Bronchial epithelial cell (primary cell): Measurements from ENCODE around the gene GPC1. TPM values are rescaled to one million over a fixed set of nuclear protein-coding genes. Genes with fewer than 3 reads are reported as not detected.
A peak's percentile ranks its signal among the peaks of the same experiment; 100 is the strongest.

Experiments
- DNase-seq: peaks from one replicate; pipeline ENCODE4 v3.0.0-alpha.2; 2010; ENCODE audit warnings: low read depth
- FAIRE-seq: peaks from 2 replicates; lab custom pipeline; 2011; peaks lifted over from hg19 to GRCh38; lab: Jason Lieb, UNC
- H3K27me3 ChIP-seq: 2 replicates; pipeline ENCODE4 v1.5.1; 2011; ENCODE audit warnings: low read length; ENCODE audit not compliant: control insufficient read depth, insufficient read depth
- H3K36me3 ChIP-seq: 2 replicates; pipeline ENCODE4 v1.5.1; 2011; ENCODE audit warnings: low read length; ENCODE audit not compliant: control insufficient read depth, insufficient read depth
- H3K4me3 ChIP-seq: 2 replicates; pipeline ENCODE4 v1.5.1; 2011; ENCODE audit warnings: mild to moderate bottlenecking, low read depth, low read length, control low read depth
- total RNA-seq: library from RNA; depleted of rRNA; stranded (reverse); fragments of >200 nt; gene quantifications from 2 replicates; pipeline ENCODE4 v1.2.1, GENCODE V29; 2014
- TF ChIP-seq, protein P1 (sequence below): IDR thresholded peaks from 2 replicates; pipeline ENCODE4 v1.5.1; 2011; ENCODE audit warnings: mild to moderate bottlenecking, moderate library complexity, low read length, control low read depth, inconsistent platforms; ENCODE audit not compliant: insufficient read depth, severe bottlenecking

GPC1 gene
- total RNA-seq, 1 donor from 2014 or later: 65.8 TPM

DNA sequence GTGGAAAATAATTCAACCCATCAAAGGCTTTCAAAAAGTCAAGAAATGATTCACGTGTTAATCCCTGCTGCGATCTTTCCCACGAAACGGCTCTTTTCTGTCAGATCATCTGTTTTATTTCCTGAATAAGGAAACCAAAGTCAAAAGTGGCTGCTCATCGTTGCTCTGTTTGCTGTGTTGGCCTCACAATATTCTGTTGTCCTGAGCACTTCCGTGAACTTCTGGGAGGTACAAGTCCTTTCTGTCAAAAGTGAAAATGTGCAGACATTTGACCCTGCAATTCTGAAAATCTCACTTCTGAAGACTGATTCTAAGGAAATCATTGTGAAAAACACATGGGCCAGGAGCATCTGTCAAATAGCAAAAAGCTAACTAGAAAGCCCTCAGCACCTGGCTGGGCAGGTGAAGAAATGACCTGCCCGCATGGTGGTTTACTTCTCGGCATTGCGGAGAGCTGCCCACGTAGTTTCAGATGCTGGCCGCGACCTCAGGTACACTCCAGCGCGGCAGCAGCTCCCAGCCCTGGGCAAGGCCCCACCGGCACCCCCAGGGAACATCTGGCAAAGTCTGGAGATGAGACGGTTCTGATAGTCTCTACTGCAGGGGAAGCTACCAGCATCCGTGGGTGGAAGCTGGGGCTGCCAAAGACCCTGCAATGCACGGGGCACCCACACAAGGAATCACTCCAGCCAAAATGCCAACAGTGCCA, 31.9 kb upstream of the GPC1 start:
- no peak for DNase-seq
- no peaks in the 10 kb centered on the region for H3K36me3 ChIP-seq
- TF ChIP-seq, protein P1, sequence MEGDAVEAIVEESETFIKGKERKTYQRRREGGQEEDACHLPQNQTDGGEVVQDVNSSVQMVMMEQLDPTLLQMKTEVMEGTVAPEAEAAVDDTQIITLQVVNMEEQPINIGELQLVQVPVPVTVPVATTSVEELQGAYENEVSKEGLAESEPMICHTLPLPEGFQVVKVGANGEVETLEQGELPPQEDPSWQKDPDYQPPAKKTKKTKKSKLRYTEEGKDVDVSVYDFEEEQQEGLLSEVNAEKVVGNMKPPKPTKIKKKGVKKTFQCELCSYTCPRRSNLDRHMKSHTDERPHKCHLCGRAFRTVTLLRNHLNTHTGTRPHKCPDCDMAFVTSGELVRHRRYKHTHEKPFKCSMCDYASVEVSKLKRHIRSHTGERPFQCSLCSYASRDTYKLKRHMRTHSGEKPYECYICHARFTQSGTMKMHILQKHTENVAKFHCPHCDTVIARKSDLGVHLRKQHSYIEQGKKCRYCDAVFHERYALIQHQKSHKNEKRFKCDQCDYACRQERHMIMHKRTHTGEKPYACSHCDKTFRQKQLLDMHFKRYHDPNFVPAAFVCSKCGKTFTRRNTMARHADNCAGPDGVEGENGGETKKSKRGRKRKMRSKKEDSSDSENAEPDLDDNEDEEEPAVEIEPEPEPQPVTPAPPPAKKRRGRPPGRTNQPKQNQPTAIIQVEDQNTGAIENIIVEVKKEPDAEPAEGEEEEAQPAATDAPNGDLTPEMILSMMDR: no peak
- H3K4me3 ChIP-seq: no peak overlapping the region
- no peak for FAIRE-seq
- H3K27me3 ChIP-seq: no peaks in the 10 kb centered on the region

DNA sequence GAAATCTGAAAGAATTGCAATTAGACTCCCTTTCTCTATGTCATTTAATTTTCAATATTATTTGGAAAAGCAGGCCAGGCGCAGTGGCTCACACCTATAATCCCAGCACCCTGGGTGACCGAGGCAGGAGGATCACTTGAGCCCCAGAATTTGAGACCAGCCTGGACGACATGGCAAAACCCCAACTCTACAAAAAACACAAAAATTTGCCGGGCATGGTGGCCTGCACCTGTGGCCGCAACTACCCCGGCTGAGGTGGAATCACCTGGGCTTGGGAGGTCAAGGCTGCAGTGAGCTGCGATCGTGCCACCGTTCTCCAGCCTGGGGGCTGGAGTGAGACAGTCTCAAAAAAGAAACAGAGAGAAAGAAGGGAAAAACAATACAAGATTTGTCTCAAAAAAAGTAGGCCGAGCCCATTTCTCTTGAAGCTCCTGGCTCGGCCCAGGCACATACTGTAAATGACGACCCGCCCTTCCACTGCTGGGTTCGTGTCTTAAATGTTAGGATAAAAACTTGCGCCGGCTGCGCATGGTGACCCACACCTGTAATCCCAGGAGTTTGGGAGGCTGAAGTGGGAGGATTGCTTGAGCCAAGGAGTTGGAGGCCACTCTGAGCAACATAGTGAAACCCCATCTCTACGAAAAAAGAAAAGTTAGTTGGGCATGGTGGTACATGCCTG, 31.1 kb upstream of the GPC1 start:
- H3K36me3 ChIP-seq: no peaks in the 10 kb centered on the region
- H3K4me3 ChIP-seq: no peak overlapping the region
- FAIRE-seq (no peak), DNase-seq (no peak)
- H3K27me3 ChIP-seq: no peaks in the 10 kb centered on the region
- TF ChIP-seq, protein P1: no peak

DNA sequence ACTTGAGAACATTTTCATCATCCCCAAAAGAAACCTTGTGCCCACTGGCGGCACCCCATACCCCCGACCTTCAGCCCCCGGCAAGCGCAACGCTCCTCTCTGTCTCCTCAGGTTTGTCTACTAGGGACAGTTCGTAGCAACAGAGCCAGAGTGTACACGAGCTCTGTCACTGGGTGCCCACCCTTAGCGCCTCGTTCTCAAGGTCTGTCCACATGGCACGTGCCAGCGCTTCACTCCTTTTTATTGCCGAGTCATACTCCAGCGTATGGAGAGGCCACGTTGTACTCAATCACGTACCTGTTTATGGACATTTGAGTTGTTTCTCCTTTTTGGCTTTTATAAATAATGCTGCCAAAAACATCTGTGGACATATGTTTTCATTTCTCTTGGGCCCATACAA, 30.3 kb upstream of the GPC1 start:
- H3K36me3 ChIP-seq: no peaks in the 10 kb centered on the region
- TF ChIP-seq, protein P1: no peak
- no peak overlapping the region for H3K4me3 ChIP-seq
- H3K27me3 ChIP-seq: no peaks in the 10 kb centered on the region
- DNase-seq: no peak
- FAIRE-seq: no peak

DNA sequence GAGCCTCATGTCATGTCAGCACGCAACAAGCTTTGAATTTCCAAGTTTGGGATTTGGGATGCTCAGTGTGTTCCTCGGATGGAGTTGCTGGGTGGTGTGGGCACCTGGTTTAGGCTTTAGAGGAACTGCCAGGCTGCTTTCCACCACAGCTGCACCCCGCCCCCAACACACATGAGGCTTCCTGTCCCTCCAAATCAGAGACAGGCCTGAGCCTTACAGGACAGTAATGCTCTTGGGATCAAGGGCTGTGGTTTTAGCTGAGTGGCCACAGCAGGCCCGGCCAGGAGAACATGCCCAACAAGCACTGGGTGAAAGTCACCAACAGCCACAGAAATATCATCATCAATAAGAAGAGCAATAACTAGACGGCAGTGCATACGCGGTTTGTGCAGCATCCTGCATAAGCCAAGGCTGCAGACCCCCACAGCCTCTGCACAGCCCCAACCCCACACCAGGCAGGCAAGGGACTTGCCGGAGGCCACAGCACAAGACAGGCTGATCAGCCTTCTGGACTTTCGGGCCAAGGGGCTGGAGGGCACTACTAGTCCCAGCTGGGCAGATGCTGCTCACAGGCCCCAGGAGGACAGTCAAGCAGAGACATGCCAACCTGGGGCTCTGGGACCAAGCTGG, 29.7 kb upstream of the GPC1 start:
- TF ChIP-seq, protein P1: no peak
- no peaks in the 10 kb centered on the region for H3K27me3 ChIP-seq
- FAIRE-seq: no peak

DNA sequence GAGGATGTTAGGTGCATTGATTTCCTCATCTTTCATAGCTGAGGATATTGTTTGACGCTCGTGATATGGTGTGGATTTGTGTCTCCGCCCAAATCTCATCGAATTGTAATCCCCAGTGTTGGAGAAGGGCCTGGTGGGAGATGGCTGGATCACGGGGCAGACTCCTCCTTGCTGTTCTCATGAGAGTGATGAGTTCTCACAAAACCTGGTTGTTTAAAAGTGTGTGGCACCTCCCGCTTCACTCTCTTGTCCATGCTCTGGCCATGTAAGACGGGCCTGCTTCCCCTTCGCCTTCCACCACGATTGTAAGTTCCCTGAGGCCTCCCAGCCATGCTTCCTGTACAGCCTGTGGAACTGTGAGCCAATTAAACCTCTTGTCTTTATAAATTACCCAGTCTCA, 28.4 kb upstream of the GPC1 start:
- TF ChIP-seq, protein P1: no peak
- DNase-seq (no peak), FAIRE-seq (peak; percentile 70)
- H3K4me3 ChIP-seq: no peak overlapping the region
- no peaks in the 10 kb centered on the region for H3K27me3 ChIP-seq
- H3K36me3 ChIP-seq: no peaks in the 10 kb centered on the region

More for the DNA sequence above, 29.7 kb upstream of the GPC1 start:
- Histone ChIP-seq H3K36me3 (no peaks in the 10 kb centered on the region), H3K4me3 (no peak overlapping the region)
- no peak for DNase-seq
